ENCODE results near the gene MLC1.
A peak's percentile ranks its signal among the peaks of the same experiment; 100 is the strongest.

MLC1 gene

GRCh38 chr22:50123119-50123518, 37.9 kb upstream of the MLC1 start:
- TF ChIP-seq ZXDB (tag by site-specific recombination; IDR thresholded peaks at IDR 0.05) (no peak), ZBTB11 (tag by site-specific recombination; conservative IDR thresholded peaks at IDR 0.05; ENCODE audit: low read depth) (no peak), HOXA7 (CRISPR knock-in tag; IDR thresholded peaks at IDR 0.05; ENCODE audit: borderline replicate concordance) (no peak), ZNF843 (tag by site-specific recombination; IDR thresholded peaks at IDR 0.05) (no peak), ZNF138 (tag by site-specific recombination; IDR thresholded peaks at IDR 0.05; ENCODE audit: borderline replicate concordance) (no peak), ZNF366 (tag by site-specific recombination; conservative IDR thresholded peaks at IDR 0.05) (no peak), ZNF580 (tag by site-specific recombination; IDR thresholded peaks at IDR 0.05) (no peak), ZNF585B (tag by site-specific recombination; IDR thresholded peaks at IDR 0.05) (no peak), GLI4 (tag by site-specific recombination; IDR thresholded peaks at IDR 0.05) (no peak)
- H3K36me3 ChIP-seq (ENCODE audit: control insufficient read depth in 2 of 2, insufficient read depth in 1 of 2, low read length in 2 of 2) = no peaks in the 10 kb centered on the region
- H3K4me1 ChIP-seq (ENCODE audit: control insufficient read depth, insufficient read depth, low read length) = no peaks in the 10 kb centered on the region
- POLR2A ChIA-PET = no interaction called here
- no peaks in the 10 kb centered on the region for H3K9me3 ChIP-seq (ENCODE audit: control insufficient read depth, insufficient read depth, low read depth, low read length)
- H3K4me3 ChIP-seq (ENCODE audit: low read depth, low read length) = no peak overlapping the region
- H3K27ac ChIP-seq (ENCODE audit: extremely low read depth, low read depth, low read length) = no peak overlapping the region
- CTCF ChIA-PET = no interaction called here

- H3K9me3 ChIP-seq (ENCODE audit: control insufficient read depth, insufficient read depth, low read depth, low read length) = no peaks in the 10 kb centered on the region
- no peaks in the 10 kb centered on the region for H3K4me1 ChIP-seq (ENCODE audit: control insufficient read depth, insufficient read depth, low read length)
- no peaks in the 10 kb centered on the region for H3K36me3 ChIP-seq (ENCODE audit: control insufficient read depth in 2 of 2, insufficient read depth in 1 of 2, low read length in 2 of 2)
- H3K4me3 ChIP-seq (ENCODE audit: low read depth, low read length) = no peak overlapping the region
- no peak overlapping the region for H3K27ac ChIP-seq (ENCODE audit: extremely low read depth, low read depth, low read length)
- POLR2A ChIA-PET = no interaction called here
- CTCF ChIA-PET = no interaction called here
- TF ChIP-seq ZNF266 (tag by site-specific recombination; IDR thresholded peaks at IDR 0.05; ENCODE audit: low read depth) = 0 out of 2 replicates have a peak, but pooled peaks have one; percentile 34
- no peak for TF ChIP-seq KLF17 (tag by site-specific recombination; IDR thresholded peaks at IDR 0.05)
Observed at GRCh38 chr22:50121202-50121740, 36.0 kb upstream of the MLC1 start.

GRCh38 chr22:50119768-50120251, 34.6 kb upstream of the MLC1 start:
- TF ChIP-seq ZNF155 (tag by site-specific recombination; IDR thresholded peaks at IDR 0.05) = no peak
- TF ChIP-seq ZNF169 (tag by site-specific recombination; IDR thresholded peaks at IDR 0.05) = no peak
- TF ChIP-seq ZNF513 (tag by site-specific recombination; IDR thresholded peaks at IDR 0.05) = no peak
- no peak for TF ChIP-seq ZNF585B (tag by site-specific recombination; IDR thresholded peaks at IDR 0.05)
- no peak for TF ChIP-seq ZNF473 (tag by site-specific recombination; IDR thresholded peaks at IDR 0.05)
- TF ChIP-seq ZNF514 (tag by site-specific recombination; IDR thresholded peaks at IDR 0.05) = no peak
- no peak for TF ChIP-seq ZNF558 (tag by site-specific recombination; IDR thresholded peaks at IDR 0.05)
- no peak for TF ChIP-seq SCRT2 (tag by site-specific recombination; IDR thresholded peaks at IDR 0.05)
- TF ChIP-seq PRDM10 (tag by site-specific recombination; IDR thresholded peaks at IDR 0.05) = no peak
- TF ChIP-seq HOXD13 (CRISPR knock-in tag; IDR thresholded peaks at IDR 0.05; ENCODE audit: borderline replicate concordance) = no peak
- Histone ChIP-seq H3K4me3 (ENCODE audit: low read depth, low read length) (no peak overlapping the region), H3K27ac (ENCODE audit: extremely low read depth, low read depth, low read length) (no peak overlapping the region), H3K36me3 (ENCODE audit: control insufficient read depth in 2 of 2, insufficient read depth in 1 of 2, low read length in 2 of 2) (no peaks in the 10 kb centered on the region), H3K9me3 (ENCODE audit: control insufficient read depth, insufficient read depth, low read depth, low read length) (no peaks in the 10 kb centered on the region), H3K4me1 (ENCODE audit: control insufficient read depth, insufficient read depth, low read length) (no peaks in the 10 kb centered on the region)
- POLR2A ChIA-PET = no interaction called here
- CTCF ChIA-PET = interaction anchor here (0.5 to 0.8 kb wide), 2 partner anchors 29 to 190 kb away, joined by 4 read pairs; no protein-coding TSS in a partner anchor

All from HEK293 (cell line).